ENCODE data around the gene TEP1. TPM values are rescaled to one million over a fixed set of nuclear protein-coding genes. Genes with fewer than 3 reads are reported as not detected.
"Not testable (repeated sequence)": the region's sequence is repeated elsewhere in the genome, so short reads cannot be mapped to it uniquely, and the experiment has no call there.

Gene TEP1
- total RNA-seq, 1 experiment from 2014 or later, result 17.1 TPM

DNA sequence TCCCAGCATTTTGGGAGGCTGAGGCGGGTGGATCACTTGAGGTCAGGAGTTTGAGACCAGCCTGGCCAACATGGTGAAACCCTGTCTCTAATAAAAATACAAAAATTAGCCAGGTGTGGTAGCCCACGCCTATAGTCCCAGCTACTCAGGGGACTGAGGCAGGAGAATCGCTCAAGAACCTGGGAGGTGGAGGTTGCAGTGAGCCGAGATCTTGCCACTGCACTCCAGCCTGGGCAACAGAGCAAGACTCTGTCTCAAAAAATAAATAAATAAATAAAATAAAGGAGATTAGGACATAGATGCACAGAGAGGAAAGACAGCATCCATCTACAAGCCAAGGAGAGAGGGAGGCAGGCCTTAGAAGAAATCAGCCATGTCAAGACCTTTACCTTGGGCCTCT lies 72.3 kb downstream of the TEP1 start:
- POLR2A ChIA-PET; CTCF ChIA-PET; ATAC-seq; H3K9me3 ChIP-seq (ENCODE audit: control insufficient read depth, insufficient read depth, low read depth, low read length); H3K36me3 ChIP-seq (ENCODE audit: control insufficient read depth, insufficient read depth, low read length); DNase-seq (ENCODE audit: low read depth, low spot score); in situ Hi-C loops (cut with HindIII; ENCODE audit: low pct_unique_long_range_greater_than_20kb, low sequenced_read_pairs); H3K27me3 ChIP-seq (ENCODE audit: control insufficient read depth, insufficient read depth, low read length); H3K27ac ChIP-seq (ENCODE audit: low read length); intact Hi-C loops (cut with micrococcal nuclease; ENCODE audit: unreplicated experiment); H3K4me3 ChIP-seq (ENCODE audit: low read depth in 2 of 2, low read length in 2 of 2); BruUV-seq (replicated peaks); H3K4me1 ChIP-seq (ENCODE audit: control insufficient read depth, insufficient read depth, low read length): not testable (repeated sequence)

DNA sequence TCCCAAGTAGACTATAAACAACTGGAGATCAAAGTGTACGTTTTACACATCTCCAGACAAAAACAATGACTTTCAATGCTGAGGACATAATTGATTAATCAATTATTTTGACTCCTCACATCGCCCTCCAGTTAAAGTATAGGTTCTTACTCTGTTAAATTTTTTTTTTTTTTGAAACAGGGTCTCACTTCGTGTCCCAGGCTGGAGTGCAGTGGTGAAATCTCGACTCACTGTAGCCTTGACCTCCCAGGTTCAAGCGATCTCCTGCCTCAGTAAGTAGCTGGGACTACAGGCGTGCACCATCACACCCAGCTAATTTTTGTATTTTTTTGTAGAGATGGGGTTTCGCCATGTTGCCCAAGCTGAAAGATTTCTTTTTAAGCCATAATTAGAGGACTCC lies 79.3 kb downstream of the TEP1 start:
- Histone ChIP-seq H3K9me3 (ENCODE audit: control insufficient read depth, insufficient read depth, low read depth, low read length) (no peaks in the 10 kb centered on the region), H3K4me3 (ENCODE audit: low read depth in 2 of 2, low read length in 2 of 2) (no peak overlapping the region), H3K4me1 (ENCODE audit: control insufficient read depth, insufficient read depth, low read length) (peaks cover 6% of the 10 kb centered on the region), H3K27ac (ENCODE audit: low read length) (no peak overlapping the region), H3K27me3 (ENCODE audit: control insufficient read depth, insufficient read depth, low read length) (no peaks in the 10 kb centered on the region), H3K36me3 (ENCODE audit: control insufficient read depth, insufficient read depth, low read length) (peaks cover 6% of the 10 kb centered on the region; the same call in 1 of the 2 replicates)
- no peak for ATAC-seq
- POLR2A ChIA-PET, result interaction anchor here (2.3 kb wide), 1 partner anchor 9 kb away, joined by 17 read pairs; the partner anchor contains the start of gene PARP2
- no TSS peak for BruUV-seq (replicated peaks)
- intact Hi-C loops (cut with micrococcal nuclease; ENCODE audit: unreplicated experiment), result no loop called here
- in situ Hi-C loops (cut with HindIII; ENCODE audit: low pct_unique_long_range_greater_than_20kb, low sequenced_read_pairs), result no loop called here
- CTCF ChIA-PET, result no interaction called here
- no peak for DNase-seq (ENCODE audit: low read depth, low spot score)
- TF ChIP-seq REST (IDR thresholded peaks at IDR 0.05; ENCODE audit: insufficient read depth in 1 of 2, low read depth in 2 of 2, low read length in 1 of 2), result no peak
- no peak for TF ChIP-seq POLR2AphosphoS5 (IDR thresholded peaks at IDR 0.05; ENCODE audit: low read depth, low read length)
- no peak for TF ChIP-seq TCF7L2 (IDR thresholded peaks at IDR 0.05; ENCODE audit: low read depth, low read length)
- TF ChIP-seq SIN3A (IDR thresholded peaks at IDR 0.05; ENCODE audit: borderline replicate concordance, insufficient read depth, low read depth, low read length), result no peak
- TF ChIP-seq, protein P1, sequence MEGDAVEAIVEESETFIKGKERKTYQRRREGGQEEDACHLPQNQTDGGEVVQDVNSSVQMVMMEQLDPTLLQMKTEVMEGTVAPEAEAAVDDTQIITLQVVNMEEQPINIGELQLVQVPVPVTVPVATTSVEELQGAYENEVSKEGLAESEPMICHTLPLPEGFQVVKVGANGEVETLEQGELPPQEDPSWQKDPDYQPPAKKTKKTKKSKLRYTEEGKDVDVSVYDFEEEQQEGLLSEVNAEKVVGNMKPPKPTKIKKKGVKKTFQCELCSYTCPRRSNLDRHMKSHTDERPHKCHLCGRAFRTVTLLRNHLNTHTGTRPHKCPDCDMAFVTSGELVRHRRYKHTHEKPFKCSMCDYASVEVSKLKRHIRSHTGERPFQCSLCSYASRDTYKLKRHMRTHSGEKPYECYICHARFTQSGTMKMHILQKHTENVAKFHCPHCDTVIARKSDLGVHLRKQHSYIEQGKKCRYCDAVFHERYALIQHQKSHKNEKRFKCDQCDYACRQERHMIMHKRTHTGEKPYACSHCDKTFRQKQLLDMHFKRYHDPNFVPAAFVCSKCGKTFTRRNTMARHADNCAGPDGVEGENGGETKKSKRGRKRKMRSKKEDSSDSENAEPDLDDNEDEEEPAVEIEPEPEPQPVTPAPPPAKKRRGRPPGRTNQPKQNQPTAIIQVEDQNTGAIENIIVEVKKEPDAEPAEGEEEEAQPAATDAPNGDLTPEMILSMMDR (IDR thresholded peaks at IDR 0.05), result no peak

GRCh38 chr14:20333494-20333841 lies 79.8 kb downstream of the TEP1 start:
- DNase-seq (ENCODE audit: low read depth, low spot score) (no peak), ATAC-seq (peak; percentile 23)
- BruUV-seq (replicated peaks), result no TSS peak
- Histone ChIP-seq H3K27ac (ENCODE audit: low read length) (peak overlapping the region; percentile 63; the same call in 1 of the 2 replicates), H3K27me3 (ENCODE audit: control insufficient read depth, insufficient read depth, low read length) (no peaks in the 10 kb centered on the region), H3K36me3 (ENCODE audit: control insufficient read depth, insufficient read depth, low read length) (peaks cover 6% of the 10 kb centered on the region; the same call in 1 of the 2 replicates), H3K4me1 (ENCODE audit: control insufficient read depth, insufficient read depth, low read length) (peaks cover 6% of the 10 kb centered on the region), H3K4me3 (ENCODE audit: low read depth in 2 of 2, low read length in 2 of 2) (peak overlapping the region; percentile 77 to 85; a peak in 3 of 4 replicates), H3K9me3 (ENCODE audit: control insufficient read depth, insufficient read depth, low read depth, low read length) (no peaks in the 10 kb centered on the region)
- TF ChIP-seq, protein P1 (IDR thresholded peaks at IDR 0.05), result no peak
- no peak for TF ChIP-seq SIN3A (IDR thresholded peaks at IDR 0.05; ENCODE audit: borderline replicate concordance, insufficient read depth, low read depth, low read length)
- no peak for TF ChIP-seq TCF7L2 (IDR thresholded peaks at IDR 0.05; ENCODE audit: low read depth, low read length)
- no peak for TF ChIP-seq POLR2AphosphoS5 (IDR thresholded peaks at IDR 0.05; ENCODE audit: low read depth, low read length)
- no peak for TF ChIP-seq REST (IDR thresholded peaks at IDR 0.05; ENCODE audit: insufficient read depth in 1 of 2, low read depth in 2 of 2, low read length in 1 of 2)
- CTCF ChIA-PET, result interaction anchor here (1.4 kb wide), 1 partner anchor 357 kb away, joined by 3 read pairs; no protein-coding TSS in a partner anchor
- intact Hi-C loops (cut with micrococcal nuclease; ENCODE audit: unreplicated experiment) (no loop called here), in situ Hi-C loops (cut with HindIII; ENCODE audit: low pct_unique_long_range_greater_than_20kb, low sequenced_read_pairs) (no loop called here)
- POLR2A ChIA-PET, result interaction anchor here (2.3 kb wide), 1 partner anchor 10 kb away, joined by 17 read pairs; the partner anchor contains the start of gene PARP2
